Measurements from ENCODE around the gene VAT1. TPM values are rescaled to one million over a fixed set of nuclear protein-coding genes. Genes with fewer than 3 reads are reported as not detected.

The VAT1 gene
- total and polyA plus RNA-seq, 9 of the 15 experiments (the other 6 are each of a cell fraction or from before 2014, with no cell fraction given): 29.4 to 153 (median 66.7) TPM

DNA sequence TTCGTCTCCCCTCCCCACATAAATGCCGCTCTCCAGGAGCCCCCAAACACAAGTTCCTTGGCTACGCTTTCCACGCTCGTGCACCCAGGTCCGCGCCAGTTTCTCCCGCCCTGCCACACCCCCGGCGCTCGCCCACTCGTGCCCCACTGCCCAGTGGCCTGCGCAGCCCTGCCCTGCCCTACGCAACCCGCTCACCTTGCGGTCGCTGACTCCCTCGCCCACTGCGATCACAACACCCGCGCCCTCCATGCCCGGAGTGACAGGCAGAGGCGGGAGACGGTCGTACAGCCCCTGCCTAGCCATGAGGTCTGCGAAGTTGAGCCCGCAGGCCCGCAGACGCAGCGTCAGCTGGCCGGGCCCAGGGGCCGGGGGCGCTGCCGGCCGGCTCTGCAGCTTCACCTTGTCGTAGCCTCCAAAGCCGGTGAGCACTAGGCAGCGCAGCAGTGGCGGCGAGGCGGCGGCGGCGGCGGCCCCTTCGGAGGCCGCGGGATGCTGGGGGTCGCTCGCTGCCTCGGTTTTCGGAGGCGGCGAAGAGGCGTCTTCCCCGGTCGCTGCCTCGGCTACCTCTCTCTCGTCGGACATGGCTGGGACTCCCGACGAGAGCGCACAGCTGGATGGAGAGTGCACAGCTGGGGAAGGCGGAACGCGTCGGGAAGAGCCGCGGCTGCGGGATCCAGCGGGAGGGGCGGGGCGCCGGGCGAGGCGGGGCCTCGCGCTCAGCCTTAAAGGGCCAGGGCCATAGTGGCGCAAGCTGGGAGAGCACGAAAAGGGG lies at the start of gene VAT1 (continued):
- TF ChIP-seq YY1 (IDR thresholded peaks at IDR 0.05; ENCODE audit: borderline replicate concordance in 1 of 3, control insufficient read depth in 1 of 3, extremely low read depth in 1 of 3, insufficient read depth in 3 of 3, insufficient read length in 1 of 3, insufficient replicate concordance in 2 of 3, low read depth in 1 of 3, low read length in 2 of 3) (peak in 1 of 3 experiments; percentile 9), NCOA1 (IDR thresholded peaks at IDR 0.05; ENCODE audit: low read depth) (no peak), HOMEZ (CRISPR knock-in tag; IDR thresholded peaks at IDR 0.05) (no peak), KAT8 (IDR thresholded peaks at IDR 0.05; ENCODE audit: low read depth) (no peak), ZNF224 (CRISPR knock-in tag; IDR thresholded peaks at IDR 0.05) (no peak), RBM14 (IDR thresholded peaks at IDR 0.05; ENCODE audit: borderline replicate concordance, insufficient read depth, low read depth, low read length) (no peak), NR3C1 (CRISPR knock-in tag; IDR thresholded peaks at IDR 0.05) (no peak), MYBL2 (IDR thresholded peaks at IDR 0.05; ENCODE audit: low read depth) (no peak), MYBL2 (CRISPR knock-in tag; IDR thresholded peaks at IDR 0.05; ENCODE audit: borderline replicate concordance) (no peak), TSC22D4 (tag; IDR thresholded peaks at IDR 0.05) (no peak), MCM3 (IDR thresholded peaks at IDR 0.05) (no peak), HEY1 (CRISPR knock-in tag; IDR thresholded peaks at IDR 0.05; ENCODE audit: borderline replicate concordance) (no peak), BRCA1 (IDR thresholded peaks at IDR 0.05) (no peak), BRCA1 (CRISPR knock-in tag; IDR thresholded peaks at IDR 0.05) (no peak), HDAC8 (tag; IDR thresholded peaks at IDR 0.05) (no peak), STAT5A (IDR thresholded peaks at IDR 0.05; ENCODE audit: borderline replicate concordance, low read length) (no peak), POU5F1 (IDR thresholded peaks at IDR 0.05; ENCODE audit: borderline replicate concordance, low read depth, low read length, partially characterized antibody) (no peak), ELK1 (CRISPR knock-in tag; IDR thresholded peaks at IDR 0.05) (no peak), BRF2 (IDR thresholded peaks at IDR 0.05; ENCODE audit: borderline replicate concordance, insufficient read depth, insufficient read length) (no peak), WHSC1 (IDR thresholded peaks at IDR 0.05; ENCODE audit: low read length) (no peak), NFXL1 (CRISPR knock-in tag; IDR thresholded peaks at IDR 0.05) (no peak), HNRNPK (IDR thresholded peaks at IDR 0.05; ENCODE audit: low read depth, low read length, poor library complexity, severe bottlenecking) (peak; percentile 29), BRD4 (IDR thresholded peaks at IDR 0.05) (peak; percentile 33; the same call in 1 of the 2 replicates)
- TF ChIP-seq, protein P1, sequence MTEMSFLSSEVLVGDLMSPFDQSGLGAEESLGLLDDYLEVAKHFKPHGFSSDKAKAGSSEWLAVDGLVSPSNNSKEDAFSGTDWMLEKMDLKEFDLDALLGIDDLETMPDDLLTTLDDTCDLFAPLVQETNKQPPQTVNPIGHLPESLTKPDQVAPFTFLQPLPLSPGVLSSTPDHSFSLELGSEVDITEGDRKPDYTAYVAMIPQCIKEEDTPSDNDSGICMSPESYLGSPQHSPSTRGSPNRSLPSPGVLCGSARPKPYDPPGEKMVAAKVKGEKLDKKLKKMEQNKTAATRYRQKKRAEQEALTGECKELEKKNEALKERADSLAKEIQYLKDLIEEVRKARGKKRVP (CRISPR knock-in tag; IDR thresholded peaks at IDR 0.05): no peak

All from K562 (cell line).